HG03457 (cell line): ENCODE results near the gene TMEM87A.
"Not testable (repeated sequence)": the region's sequence is repeated elsewhere in the genome, so short reads cannot be mapped to it uniquely, and the experiment has no call there.

Experiments used
- ATAC-seq: cut with Tn5 transposase; IDR thresholded peaks from one replicate; pipeline ENCODE4 v1.9.1; 2021; ENCODE audit warnings: moderate number of reproducible peaks; ENCODE audit not compliant: unreplicated experiment

Gene TMEM87A, protein sequence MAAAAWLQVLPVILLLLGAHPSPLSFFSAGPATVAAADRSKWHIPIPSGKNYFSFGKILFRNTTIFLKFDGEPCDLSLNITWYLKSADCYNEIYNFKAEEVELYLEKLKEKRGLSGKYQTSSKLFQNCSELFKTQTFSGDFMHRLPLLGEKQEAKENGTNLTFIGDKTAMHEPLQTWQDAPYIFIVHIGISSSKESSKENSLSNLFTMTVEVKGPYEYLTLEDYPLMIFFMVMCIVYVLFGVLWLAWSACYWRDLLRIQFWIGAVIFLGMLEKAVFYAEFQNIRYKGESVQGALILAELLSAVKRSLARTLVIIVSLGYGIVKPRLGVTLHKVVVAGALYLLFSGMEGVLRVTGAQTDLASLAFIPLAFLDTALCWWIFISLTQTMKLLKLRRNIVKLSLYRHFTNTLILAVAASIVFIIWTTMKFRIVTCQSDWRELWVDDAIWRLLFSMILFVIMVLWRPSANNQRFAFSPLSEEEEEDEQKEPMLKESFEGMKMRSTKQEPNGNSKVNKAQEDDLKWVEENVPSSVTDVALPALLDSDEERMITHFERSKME

DNA sequence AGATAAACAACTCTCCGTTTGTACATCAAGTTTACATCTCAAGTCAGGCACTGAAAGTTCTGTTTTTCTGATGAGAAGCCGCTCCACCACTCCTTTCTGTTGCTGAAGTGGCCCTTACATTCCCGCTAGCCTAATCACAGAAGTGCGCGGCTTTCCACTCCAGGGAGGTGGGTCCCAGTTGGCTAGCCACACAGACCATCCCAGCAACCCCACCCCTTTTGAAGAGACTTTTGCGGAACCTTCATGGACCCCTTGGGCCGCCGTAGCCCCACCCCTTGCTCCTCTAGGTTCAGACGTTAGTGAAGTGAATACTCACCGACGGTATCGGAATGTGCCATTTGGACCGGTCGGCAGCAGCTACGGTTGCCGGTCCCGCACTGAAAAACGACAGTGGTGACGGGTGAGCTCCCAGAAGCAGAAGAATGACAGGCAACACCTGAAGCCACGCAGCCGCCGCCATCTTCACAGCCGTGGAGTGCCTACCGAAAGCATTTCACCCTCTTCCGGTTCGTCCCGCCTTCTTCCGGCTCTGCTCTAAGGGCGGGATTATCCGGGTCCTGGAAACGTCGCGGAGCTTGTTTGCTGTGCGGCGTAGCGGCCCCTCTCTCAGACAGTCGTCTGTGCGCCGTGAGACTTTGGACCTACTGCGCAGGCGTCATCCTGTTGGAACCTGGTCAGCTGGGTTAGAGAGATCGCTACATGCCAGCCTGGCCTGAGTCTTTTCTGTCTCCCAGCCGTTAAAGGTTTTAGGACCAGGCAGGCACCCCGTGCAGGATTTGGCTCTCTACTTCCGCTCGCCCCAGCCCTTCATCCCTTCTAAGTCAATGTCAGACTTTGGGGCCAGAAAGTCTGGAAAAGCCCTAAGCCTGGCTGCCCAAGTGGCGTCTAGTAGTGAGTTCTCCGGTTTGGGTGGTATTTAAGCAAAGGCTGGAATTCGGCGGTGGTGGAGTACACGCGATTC lies at the start of gene TMEM87A, which contains the start of gene GANC:
TSS of gene TMEM87A (minus strand) at position 495 of the 961 bp plus-strand sequence. CDS start at position 460, 35 bp downstream.
TSS of gene GANC (plus strand) at position 263 of the 961 bp plus-strand sequence. CDS start 1,281 bp downstream, outside the sequence.
- peak; percentile 74 for ATAC-seq

DNA sequence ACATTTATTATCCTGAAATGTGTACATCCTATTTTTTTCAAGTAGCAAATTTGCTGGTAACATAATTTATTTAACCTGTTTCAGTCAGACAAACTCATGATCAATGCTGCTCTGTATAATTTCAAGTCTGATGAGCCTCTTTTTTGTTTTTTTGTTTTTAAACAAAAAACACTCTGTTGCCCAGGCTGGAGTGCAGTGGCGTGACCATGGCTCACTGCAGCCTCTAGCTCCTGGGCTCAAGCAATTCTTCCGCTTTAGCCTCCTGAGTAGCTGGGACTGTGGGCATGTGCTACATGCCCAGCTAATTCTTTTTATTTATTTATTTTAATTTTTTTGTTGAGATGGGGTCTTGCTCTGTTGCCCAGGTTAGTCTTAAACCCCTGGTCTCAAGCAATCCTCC lies 46.0 kb upstream of the TMEM87A start:
- no peak for ATAC-seq

DNA sequence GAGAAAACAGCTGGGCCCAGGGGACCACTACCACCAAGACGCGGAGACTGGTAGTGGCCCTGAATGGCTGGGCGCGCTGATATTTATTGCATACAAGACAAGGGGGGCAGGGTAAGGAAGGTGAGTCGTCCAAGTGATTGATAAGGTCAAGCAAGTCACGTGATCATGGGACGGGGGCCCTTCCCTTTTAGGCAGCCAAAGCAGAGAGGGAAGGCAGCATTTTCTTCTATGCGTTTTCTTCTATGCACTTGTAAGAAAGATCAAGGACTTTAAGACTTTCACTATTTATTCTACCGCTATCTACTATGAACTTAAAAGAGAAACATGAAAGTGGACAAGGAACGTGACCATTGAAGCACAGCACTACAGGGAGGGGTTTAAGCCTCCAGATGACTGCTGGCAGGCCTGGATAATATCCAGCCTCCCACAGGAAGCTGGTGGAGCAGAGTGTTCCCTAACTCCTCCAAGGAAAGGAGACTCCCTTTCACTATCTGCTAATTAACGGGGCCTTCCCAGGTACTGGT lies 43.1 kb upstream of the TMEM87A start:
- not testable (repeated sequence) for ATAC-seq

DNA sequence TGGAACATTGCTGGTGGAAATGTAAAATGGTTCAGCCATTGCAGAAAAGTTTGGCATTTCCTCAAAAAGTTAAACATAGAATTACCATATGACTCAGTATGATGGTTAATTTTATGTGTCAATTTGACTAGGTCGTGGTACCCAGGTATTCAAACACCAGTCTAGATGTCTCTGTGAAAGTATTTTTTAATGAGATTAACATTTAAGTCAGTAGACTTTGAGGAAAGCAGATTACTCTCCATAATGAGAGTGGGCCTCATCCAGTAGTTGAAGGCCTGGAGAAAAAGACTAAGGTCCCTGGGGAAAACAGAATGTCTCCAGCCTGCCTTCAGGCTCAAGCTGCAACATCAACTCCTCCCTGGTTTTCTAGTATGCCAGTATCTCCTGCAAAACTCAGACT lies 42.3 kb upstream of the TMEM87A start:
- no peak for ATAC-seq

- ATAC-seq, result no peak
Measured at GRCh38 chr15:42314818-42315217, 41.6 kb upstream of the TMEM87A start.

DNA sequence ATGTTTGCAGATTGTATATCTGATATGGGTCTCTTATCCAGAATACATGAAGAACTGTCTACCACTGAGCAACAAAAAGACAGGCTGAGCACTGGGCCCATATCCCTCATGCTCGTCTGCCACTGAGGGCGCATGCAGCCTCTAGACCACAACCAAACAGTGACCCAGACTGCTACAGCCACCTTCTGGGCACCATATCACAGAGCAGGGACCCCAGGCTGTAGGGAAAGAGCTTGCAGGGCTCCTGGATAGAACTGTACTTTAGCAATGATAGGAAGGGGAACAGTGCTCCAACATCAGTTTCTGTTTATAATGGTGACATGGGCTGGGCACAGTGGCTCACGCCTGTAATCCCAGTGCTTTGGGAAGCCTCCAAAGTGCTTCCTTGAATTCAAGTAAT lies 40.2 kb upstream of the TMEM87A start:
- no peak for ATAC-seq

- ATAC-seq, result no peak
Measured at GRCh38 chr15:42306681-42307080, 33.4 kb upstream of the TMEM87A start.

- ATAC-seq, result not testable (repeated sequence)
Measured at GRCh38 chr15:42301004-42301403, 27.8 kb upstream of the TMEM87A start.

DNA sequence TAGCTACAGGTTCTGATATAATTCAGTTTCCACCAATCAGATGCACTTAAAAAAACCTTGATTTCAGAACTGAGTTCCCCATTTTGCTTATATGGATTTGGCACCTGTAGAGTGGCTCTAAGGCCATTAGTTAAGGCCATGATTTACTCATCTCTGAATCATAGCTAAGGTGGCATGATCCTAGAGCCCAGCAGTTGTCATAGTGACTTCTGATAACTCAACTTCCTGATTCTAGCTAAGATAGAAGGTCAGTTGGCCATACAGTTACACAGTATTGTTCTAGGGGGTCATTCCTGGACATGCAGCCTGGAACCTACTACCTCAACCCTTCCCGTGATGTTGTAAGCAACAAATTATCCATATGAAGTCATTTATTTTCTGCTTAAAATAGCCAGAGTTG lies 15.9 kb upstream of the TMEM87A start:
- no peak for ATAC-seq

GRCh38 chr15:42287931-42288330 lies 14.7 kb upstream of the TMEM87A start:
- ATAC-seq, result no peak

GRCh38 chr15:42286445-42287029 lies 13.3 kb upstream of the TMEM87A start:
- ATAC-seq, result no peak

DNA sequence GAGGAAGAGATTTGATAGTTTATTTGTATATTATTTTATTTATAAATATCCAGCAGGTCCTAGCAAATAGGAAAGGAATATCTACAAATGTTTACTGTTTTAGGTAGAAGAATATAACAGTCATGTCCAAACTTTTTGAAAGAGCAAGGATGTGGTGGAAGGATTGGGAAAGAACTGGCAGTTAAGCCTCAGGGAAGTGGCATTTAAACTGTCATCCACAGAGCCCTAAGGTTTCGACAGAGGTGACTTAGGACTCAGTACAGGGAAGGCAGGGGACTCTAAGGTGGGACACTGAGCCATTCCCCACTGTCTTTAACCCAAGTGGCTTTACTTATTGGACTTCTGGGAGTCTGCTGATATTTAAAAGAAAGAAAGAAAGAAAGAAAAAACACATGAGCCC lies 11.8 kb upstream of the TMEM87A start:
- ATAC-seq, result no peak

DNA sequence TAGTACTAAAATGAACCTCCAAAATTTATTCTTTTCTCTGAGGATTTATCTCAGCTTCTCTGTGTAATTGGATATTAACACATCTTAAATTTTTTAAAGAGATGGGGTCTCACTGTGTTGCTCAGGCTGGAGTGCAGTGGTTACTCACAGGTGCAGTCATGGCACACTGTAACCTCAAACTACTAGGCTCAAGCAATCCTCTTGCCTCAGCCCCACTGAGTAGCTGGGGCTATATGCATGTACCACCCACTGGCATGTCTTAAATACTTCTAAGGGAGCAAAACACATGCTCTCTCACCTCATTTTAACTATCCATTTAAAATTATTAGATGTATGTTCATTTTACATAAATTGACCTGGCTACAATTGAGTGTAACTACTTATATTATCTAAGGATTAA lies 11.3 kb upstream of the TMEM87A start:
- ATAC-seq, result no peak

- ATAC-seq, result no peak
Measured at GRCh38 chr15:42283671-42284070, 10.4 kb upstream of the TMEM87A start.

- no peak for ATAC-seq
Measured at GRCh38 chr15:42282926-42283325, 9.7 kb upstream of the TMEM87A start.

DNA sequence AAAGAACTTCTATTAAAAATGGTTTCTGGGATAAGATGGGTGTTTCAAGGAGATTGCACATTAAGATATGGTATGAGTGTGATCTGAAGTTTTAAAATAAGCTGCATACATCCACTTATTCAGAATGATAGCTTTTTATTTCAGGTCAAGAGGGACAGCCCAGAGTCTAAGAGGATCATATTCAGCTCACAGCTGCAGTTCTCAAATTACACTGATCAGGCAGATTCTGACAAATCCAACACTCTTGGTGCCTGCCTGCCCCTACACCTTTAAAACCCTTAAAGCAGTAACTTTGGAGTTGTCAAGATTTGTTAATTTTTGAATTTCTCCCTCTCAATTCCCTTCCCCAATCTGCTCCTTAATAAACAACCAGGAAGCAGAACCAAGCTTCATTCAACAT lies 9.1 kb upstream of the TMEM87A start:
- no peak for ATAC-seq

GRCh38 chr15:42279234-42279723 lies 6.0 kb upstream of the TMEM87A start:
- ATAC-seq, result no peak

- ATAC-seq, result no peak
Measured at GRCh38 chr15:42276762-42277161, 3.5 kb upstream of the TMEM87A start.

DNA sequence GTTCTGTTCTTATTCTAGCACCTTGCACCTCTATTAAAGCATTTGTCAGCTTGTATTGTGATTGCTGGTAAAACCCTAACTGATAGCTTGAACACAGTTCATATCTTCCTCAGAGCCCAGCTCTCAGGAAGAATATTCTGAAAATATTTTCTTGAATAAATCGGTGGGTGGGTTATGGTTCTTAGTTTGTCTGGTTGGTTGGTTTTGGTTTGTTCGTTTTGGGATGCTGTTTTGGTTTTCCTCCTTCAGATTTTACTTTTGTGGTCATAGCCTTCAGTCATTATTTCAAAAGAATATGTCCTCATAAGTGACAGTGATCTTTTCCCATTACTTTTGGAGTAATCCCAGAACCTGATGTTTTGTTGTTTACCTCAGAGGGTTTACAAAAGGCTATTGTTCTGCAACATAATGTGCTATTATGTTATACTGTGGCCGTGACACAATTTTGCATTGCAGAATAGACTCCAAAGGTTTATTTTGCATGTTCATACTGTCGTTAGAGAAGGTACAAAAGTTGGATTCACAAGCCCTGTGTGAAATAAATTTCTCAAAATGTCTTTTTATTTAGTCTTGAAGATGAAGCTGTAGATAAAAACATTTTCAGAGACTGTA lies 2.7 kb upstream of the TMEM87A start:
- no peak for ATAC-seq

GRCh38 chr15:42274702-42274989 lies 1.4 kb upstream of the TMEM87A start:
- ATAC-seq, result no peak
